Measurements from ENCODE around the gene GRWD1. TPM values are rescaled to one million over a fixed set of nuclear protein-coding genes. Genes with fewer than 3 reads are reported as not detected.
A peak's percentile ranks its signal among the peaks of the same experiment; 100 is the strongest.

The GRWD1 gene
- 10 to 100 TPM; 36.6 to 39.2 TPM for total RNA-seq
- 15.0 TPM for polyA plus RNA-seq (2013, experiment 1 of 2)
- polyA plus RNA-seq (2013, experiment 2 of 2), result 15.6 TPM
- long read RNA-seq, experiment 1, full-length matches to known transcripts, result 5 of 16 reads
- long read RNA-seq, experiment 1, partial matches to known transcripts, result 10 of 16 reads
- long read RNA-seq, experiment 1, other reads (novel, unspliced or antisense), result 1 of 16 reads
- long read RNA-seq, experiment 2, full-length matches to known transcripts, result 93 of 97 reads
- long read RNA-seq, experiment 2, partial matches to known transcripts, result 4 of 97 reads
- long read RNA-seq, experiment 2, other reads (novel, unspliced or antisense), result 0 of 97 reads
- long read RNA-seq, experiment 3, full-length matches to known transcripts, result 603 of 612 reads
- long read RNA-seq, experiment 3, partial matches to known transcripts, result 6 of 612 reads
- long read RNA-seq, experiment 3, other reads (novel, unspliced or antisense), result 3 of 612 reads
- long read RNA-seq, experiment 4, full-length matches to known transcripts, result 19 of 38 reads
- long read RNA-seq, experiment 4, partial matches to known transcripts, result 19 of 38 reads
- long read RNA-seq, experiment 4, other reads (novel, unspliced or antisense), result 0 of 38 reads

- Mint-ChIP-seq H3K4me1 (peaks cover 14% of the 10 kb centered on the region), H3K27ac (peak within 1 kb of the TSS; percentile 98), H3K36me3 (ENCODE audit: low read depth) (peaks cover 37% of the 10 kb centered on the region), H3K4me3 (peak within 1 kb of the TSS; percentile 88), H3K9me3 (no peaks in the 10 kb centered on the region), H3K27me3 (ENCODE audit: insufficient read depth) (peaks cover 31% of the 10 kb centered on the region)
- H3K36me3 ChIP-seq (ENCODE audit: control insufficient read depth, insufficient read depth, low read length), result peaks cover 33% of the 10 kb centered on the region
- peak within 1 kb of the TSS; percentile 95 for H3K4me3 ChIP-seq (ENCODE audit: low read length)
- peak within 1 kb of the TSS; percentile 75 for H3K27ac ChIP-seq (ENCODE audit: low read depth, low read length)
- no peaks in the 10 kb centered on the region for H3K4me1 ChIP-seq (ENCODE audit: control insufficient read depth, insufficient read depth, low read length)
- H3K9ac ChIP-seq (ENCODE audit: extremely low read depth, low read length, poor library complexity, severe bottlenecking), result peak within 1 kb of the TSS; percentile 88
- 0% methylated on average over 41 to 61 of the region's 61 CpGs for WGBS, 2 experiments (ENCODE audit: insufficient coverage in 1 of 2, insufficient read length in 1 of 2)
- DNase-seq, result peak; percentile 97
- H3K9me3 ChIP-seq (ENCODE audit: control insufficient read depth, low read length), result no peaks in the 10 kb centered on the region
- peak; percentile 37 for TF ChIP-seq CTCF (conservative IDR thresholded peaks at IDR 0.05)
- peaks cover 21% of the 10 kb centered on the region for H3K27me3 ChIP-seq (ENCODE audit: control insufficient read depth, insufficient read depth, low read length, poor library complexity, severe bottlenecking)
Observed at GRCh38 chr19:48445606-48446481, at the start of gene GRWD1. Gene GRWD1, plus strand, starts transcription at chr19:48445983. Its CDS starts 23 bp downstream, at chr19:48446006.

DNA sequence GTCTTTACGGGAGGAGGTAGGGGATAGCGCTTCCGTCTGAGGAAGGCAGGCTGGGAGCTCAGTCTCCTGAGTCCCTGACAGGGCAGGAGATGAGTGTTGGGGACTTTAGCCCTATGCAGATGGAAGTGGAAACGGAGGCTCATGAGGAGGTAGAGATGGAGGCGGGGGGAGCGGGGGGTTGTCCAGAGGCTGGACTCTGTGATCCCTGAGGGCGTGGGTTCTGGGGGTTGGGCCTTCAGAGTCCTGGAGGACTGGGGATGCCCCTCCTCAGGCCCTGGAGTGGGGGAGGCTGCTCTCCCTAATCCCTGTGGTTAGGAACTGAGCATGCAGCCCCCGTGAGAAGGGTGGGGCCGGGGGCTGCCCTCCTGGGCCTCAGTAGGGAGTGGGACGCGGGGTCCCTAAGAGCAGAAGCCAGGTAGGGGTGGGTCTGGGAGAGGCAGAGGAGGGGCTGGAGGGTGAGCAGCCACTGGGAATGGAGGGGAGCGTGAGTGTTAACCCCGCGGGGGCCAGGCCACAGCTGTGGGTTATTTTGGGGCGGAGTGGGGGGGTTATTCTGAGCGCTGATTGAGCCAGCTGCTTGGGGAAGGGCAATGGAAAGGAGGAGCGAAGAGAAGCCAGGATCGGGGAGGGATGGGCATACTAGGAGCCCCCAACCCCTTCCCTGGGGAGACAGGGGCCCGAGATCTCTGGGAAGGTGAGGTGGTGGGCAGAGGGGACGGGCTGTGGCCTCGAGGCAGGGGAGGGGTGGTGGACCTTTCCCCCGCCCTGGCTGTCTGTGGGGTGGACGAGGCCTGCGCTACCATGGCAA lies 49.6 kb upstream of the GRWD1 start:
- Mint-ChIP-seq H3K4me3 (no peak overlapping the region), H3K4me1 (peaks cover 11% of the 10 kb centered on the region), H3K9me3 (no peaks in the 10 kb centered on the region), H3K36me3 (ENCODE audit: low read depth) (no peaks in the 10 kb centered on the region), H3K27me3 (ENCODE audit: insufficient read depth) (peaks cover 63% of the 10 kb centered on the region), H3K27ac (no peak overlapping the region)
- WGBS, 2 experiments (ENCODE audit: insufficient coverage in 1 of 2, insufficient read length in 1 of 2), result 78% methylated on average over 6 to 24 of the region's 24 CpGs
- no peaks in the 10 kb centered on the region for H3K4me1 ChIP-seq (ENCODE audit: control insufficient read depth, insufficient read depth, low read length)
- TF ChIP-seq CTCF (conservative IDR thresholded peaks at IDR 0.05), result no peak
- no peaks in the 10 kb centered on the region for H3K9me3 ChIP-seq (ENCODE audit: control insufficient read depth, low read length)
- no peak for DNase-seq
- no peaks in the 10 kb centered on the region for H3K36me3 ChIP-seq (ENCODE audit: control insufficient read depth, insufficient read depth, low read length)
- no peak overlapping the region for H3K4me3 ChIP-seq (ENCODE audit: low read length)
- peak overlapping the region; percentile 44 for H3K27ac ChIP-seq (ENCODE audit: low read depth, low read length)
- H3K9ac ChIP-seq (ENCODE audit: extremely low read depth, low read length, poor library complexity, severe bottlenecking), result no peak overlapping the region
- peaks cover 44% of the 10 kb centered on the region for H3K27me3 ChIP-seq (ENCODE audit: control insufficient read depth, insufficient read depth, low read length, poor library complexity, severe bottlenecking)

GRCh38 chr19:48396824-48397176 lies 49.0 kb upstream of the GRWD1 start:
- Mint-ChIP-seq H3K4me1 (peaks cover 13% of the 10 kb centered on the region), H3K36me3 (ENCODE audit: low read depth) (no peaks in the 10 kb centered on the region), H3K27ac (no peak overlapping the region), H3K9me3 (no peaks in the 10 kb centered on the region), H3K4me3 (no peak overlapping the region), H3K27me3 (ENCODE audit: insufficient read depth) (peaks cover 60% of the 10 kb centered on the region)
- H3K36me3 ChIP-seq (ENCODE audit: control insufficient read depth, insufficient read depth, low read length), result no peaks in the 10 kb centered on the region
- 80 to 100% methylated on average over 1 to 2 of the region's 2 CpGs for WGBS, 2 experiments (ENCODE audit: insufficient coverage in 1 of 2, insufficient read length in 1 of 2)
- peaks cover 44% of the 10 kb centered on the region for H3K27me3 ChIP-seq (ENCODE audit: control insufficient read depth, insufficient read depth, low read length, poor library complexity, severe bottlenecking)
- no peaks in the 10 kb centered on the region for H3K4me1 ChIP-seq (ENCODE audit: control insufficient read depth, insufficient read depth, low read length)
- no peak overlapping the region for H3K4me3 ChIP-seq (ENCODE audit: low read length)
- H3K9ac ChIP-seq (ENCODE audit: extremely low read depth, low read length, poor library complexity, severe bottlenecking), result no peak overlapping the region
- H3K9me3 ChIP-seq (ENCODE audit: control insufficient read depth, low read length), result no peaks in the 10 kb centered on the region
- DNase-seq, result no peak
- TF ChIP-seq CTCF (conservative IDR thresholded peaks at IDR 0.05), result no peak
- H3K27ac ChIP-seq (ENCODE audit: low read depth, low read length), result no peak overlapping the region
